ENCODE data around the gene F12.

The F12 gene

DNA sequence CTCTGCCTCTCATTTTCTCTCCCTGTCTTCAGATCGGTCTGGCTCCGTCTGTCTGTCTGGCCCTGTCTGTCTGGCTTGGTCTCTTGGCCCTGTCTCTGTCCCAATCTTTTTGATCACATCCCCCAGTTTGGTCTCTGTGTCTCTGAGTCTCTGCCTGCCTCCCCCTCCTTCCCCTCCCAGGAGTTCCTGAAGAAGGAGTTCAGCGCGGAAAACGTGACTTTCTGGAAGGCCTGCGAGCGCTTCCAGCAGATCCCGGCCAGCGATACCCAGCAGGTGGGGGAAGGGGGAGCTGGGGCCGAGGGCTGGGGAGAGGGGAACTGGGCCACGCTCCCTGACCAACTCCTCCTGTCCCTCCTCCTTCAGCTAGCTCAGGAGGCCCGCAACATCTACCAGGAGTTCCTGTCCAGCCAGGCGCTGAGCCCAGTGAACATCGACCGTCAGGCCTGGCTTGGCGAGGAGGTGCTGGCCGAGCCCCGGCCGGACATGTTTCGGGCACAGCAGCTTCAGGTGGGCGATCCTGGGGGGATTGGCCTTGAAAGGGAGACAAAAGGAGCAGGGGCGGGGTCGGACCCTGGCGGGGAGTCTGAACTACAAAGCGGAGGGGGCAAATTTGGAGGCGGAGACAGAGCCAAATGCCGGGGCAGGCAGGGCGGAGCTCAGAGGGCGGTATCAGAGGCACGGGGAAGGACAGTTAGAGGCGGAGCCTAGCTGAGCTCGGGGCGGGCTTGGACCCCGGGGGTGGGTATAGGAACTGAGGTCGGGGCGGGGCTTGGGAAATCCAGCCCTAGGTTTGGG is 42.6 kb downstream of the F12 start:
- TF ChIP-seq, protein P1, sequence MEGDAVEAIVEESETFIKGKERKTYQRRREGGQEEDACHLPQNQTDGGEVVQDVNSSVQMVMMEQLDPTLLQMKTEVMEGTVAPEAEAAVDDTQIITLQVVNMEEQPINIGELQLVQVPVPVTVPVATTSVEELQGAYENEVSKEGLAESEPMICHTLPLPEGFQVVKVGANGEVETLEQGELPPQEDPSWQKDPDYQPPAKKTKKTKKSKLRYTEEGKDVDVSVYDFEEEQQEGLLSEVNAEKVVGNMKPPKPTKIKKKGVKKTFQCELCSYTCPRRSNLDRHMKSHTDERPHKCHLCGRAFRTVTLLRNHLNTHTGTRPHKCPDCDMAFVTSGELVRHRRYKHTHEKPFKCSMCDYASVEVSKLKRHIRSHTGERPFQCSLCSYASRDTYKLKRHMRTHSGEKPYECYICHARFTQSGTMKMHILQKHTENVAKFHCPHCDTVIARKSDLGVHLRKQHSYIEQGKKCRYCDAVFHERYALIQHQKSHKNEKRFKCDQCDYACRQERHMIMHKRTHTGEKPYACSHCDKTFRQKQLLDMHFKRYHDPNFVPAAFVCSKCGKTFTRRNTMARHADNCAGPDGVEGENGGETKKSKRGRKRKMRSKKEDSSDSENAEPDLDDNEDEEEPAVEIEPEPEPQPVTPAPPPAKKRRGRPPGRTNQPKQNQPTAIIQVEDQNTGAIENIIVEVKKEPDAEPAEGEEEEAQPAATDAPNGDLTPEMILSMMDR (IDR thresholded peaks at IDR 0.05) = no peak

DNA sequence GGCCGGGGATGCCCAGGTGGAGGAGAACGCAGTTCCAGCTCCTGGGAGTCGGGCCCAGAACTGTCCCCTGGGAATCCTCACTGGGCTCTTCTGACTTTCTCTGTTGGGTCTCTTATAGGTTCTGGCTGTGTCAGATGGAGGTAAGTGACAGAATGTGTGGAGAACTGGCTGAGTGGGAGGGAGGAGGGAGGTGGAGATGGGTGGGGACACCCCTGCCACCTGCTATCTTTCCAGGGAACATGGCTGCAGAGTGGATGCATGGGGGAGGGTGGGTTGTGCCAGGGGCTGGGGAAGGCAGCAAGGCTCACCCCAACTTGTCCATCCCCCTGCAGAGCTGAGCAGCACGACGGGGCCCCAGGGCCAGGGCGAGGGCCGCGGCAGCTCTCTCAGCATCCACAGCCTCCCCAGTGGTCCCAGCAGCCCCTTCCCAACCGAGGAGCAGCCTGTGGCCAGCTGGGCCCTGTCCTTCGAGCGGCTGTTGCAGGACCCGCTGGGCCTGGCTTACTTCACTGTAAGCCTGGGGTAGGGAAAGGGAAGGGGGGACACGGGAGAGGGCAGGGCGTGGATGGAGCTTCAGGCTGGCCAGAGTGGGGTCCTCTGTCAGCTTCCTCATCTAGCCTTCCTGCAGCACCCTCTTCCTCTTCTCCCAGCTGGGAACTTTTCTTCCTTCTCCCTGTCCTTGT is 43.4 kb downstream of the F12 start:
- TF ChIP-seq, protein P1 (IDR thresholded peaks at IDR 0.05) = no peak

DNA sequence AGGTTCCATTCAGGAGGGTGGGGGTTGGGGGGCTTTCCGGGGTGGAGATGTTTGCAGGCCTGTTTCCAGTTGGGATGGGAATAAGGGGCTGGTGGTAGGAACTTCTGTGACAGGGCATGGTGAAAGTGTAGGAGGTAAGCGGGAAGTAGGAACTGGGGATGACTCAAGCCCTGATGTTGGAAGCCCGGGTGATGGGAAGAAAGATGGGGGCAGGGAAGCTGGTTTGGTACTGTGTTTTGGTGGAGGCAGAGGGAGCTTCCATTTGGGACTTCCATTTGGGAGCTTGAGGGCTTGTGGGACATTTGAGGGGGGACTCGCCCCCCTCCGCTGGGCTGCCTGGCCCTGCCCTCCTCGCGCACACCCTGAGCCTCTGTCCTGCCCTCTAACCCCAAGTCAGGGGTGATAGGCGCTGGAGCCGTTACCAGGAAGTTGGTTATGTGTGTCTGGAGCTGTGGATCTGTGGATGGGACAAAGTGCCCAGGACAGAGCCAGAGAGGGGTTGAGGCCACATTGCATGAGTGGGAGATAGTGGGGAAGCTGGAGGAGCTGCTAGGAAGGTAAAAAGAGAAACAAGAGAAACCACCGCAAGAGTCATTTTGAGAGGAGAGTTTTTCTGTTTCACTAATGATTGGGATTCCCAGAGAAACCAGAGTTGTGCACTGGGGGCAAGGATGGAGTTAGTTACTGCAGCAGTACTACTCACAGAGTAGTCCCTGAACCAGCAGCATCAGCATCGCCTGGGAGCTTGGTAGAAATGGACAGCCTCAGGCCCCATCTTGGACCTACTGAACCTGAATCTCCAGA is 45.0 kb downstream of the F12 start:
- TF ChIP-seq, protein P1 (IDR thresholded peaks at IDR 0.05) = no peak

DNA sequence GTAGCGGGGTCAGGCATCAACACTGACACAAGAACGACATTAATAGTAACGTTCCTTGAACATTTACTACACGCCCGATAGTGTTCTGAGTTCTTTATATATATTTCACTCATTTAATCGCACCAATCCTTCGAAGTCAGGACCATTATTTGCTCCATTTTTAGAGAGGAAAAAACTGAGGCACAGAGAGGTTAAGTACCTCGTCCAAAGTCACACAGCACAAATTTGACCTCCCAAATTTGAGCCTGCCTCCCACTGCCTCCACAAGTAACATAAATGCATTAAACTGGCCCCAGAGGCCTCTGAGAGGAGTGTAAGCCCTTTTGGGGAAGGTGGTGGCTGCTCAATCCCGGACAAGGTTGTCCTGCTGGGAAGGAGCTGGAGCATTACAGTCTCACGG is 45.8 kb downstream of the F12 start:
- TF ChIP-seq, protein P1 (IDR thresholded peaks at IDR 0.05) = no peak

DNA sequence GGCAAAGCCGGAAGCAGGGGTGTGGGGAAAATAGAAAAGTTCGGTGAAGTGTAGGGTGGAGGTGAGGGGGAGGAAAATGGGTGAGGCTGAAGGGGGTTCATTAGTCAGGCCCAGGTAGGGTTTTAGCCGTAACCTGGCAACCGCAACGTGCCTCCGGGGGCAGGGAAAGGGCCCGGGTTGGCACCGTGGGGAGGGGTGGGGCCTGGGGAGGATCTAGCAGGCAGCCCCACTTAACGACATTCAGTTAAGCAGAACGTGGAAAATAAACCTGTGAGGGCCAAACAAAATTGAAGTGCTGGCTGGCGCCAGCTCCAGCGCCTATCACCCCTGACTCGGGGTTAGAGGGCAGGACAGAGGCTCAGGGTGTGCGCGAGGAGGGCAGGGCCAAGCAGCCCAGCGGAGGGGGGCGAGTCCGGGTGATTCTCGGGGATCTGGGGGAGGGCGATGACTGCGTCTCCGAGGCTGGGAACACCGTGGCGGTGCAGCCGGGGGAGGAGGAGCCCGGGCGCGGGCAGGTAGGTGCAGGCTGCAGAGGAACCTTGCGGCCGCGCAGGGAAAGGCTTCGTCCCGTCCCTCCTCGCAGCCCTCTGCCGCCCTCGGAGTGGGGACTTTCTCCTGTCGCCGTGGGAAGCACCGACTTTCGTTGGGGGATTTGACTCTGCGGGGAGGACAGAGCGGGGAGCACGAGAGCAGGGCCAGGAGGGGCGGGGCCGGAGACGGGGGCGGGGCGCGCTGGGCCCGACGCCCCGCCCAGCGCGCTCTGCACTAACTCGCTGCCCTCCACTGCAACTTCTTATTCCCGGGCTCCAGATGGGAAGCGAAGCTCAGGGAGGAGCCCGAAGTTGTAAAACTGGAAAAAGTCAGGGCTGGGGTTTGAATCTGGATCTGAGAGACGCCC is 46.5 kb downstream of the F12 start:
- TF ChIP-seq, protein P1 (IDR thresholded peaks at IDR 0.05) = no peak

DNA sequence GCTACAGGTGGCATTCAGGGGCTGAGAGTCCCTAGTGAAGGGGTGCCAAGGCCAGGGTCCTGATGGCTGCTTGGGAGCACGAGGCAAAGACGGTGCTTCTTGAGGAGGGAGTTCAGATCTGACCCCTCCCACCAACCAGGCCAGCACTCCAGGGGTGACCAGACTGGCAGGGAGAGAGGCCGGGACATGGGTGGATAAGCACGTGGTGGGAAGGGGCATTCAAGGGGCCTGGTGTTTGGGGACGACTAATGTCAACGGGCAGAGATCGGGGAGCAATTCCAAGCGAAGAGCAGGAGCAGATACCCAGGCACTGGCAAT is 47.1 kb downstream of the F12 start:
- TF ChIP-seq, protein P1 (IDR thresholded peaks at IDR 0.05) = no peak

Data from LNCAP (cell line).